ENCODE results near the gene KRTAP5-3.

DNA sequence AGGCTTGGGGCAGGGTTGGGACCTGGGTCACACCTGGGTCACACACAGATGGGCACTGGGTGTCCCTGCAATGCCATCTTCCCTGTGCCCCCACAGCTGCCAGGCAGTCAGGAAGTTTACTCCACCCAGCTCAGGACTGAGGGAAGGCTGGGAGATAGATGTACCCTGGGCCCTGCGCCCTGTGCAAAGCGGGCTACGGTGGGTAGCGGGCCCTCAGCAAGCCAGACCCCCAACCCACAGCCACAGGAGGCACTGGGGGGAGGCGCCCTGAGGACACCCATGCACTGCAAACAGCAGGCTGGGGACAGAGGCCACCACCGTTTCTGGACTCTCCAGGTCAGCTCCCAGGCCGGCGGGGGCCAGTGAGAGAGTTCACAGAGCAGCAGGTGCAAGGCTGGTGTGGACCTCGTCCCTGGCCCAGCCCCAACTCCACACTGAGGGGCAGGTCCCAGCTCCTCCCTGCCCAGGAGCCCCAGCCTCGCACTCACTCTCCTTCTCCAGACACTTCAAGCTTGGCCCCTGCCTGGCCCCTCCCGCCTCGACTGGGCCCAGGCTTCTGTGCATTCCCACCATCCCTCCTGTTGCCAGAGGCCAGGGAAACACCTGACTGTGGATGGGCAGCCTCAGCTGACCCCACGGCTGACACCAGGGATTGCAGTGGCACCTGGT, 41.1 kb downstream of the KRTAP5-3 start:
- no peak for TF ChIP-seq HNF4G (IDR thresholded peaks at IDR 0.05; ENCODE audit: borderline replicate concordance, low read depth, low read length)
- TF ChIP-seq HNF4G (CRISPR knock-in tag; IDR thresholded peaks at IDR 0.05; ENCODE audit: borderline replicate concordance, low read depth): no peak
- TF ChIP-seq GRHL1 (CRISPR knock-in tag; conservative IDR thresholded peaks at IDR 0.05): no peak
